GM19239 (cell line): ENCODE data around the gene FAM180A.

Experiments used
- DNase-seq: peaks from one replicate; pipeline ENCODE4 v3.0.0; 2011; ENCODE audit warnings: low spot score; ENCODE audit not compliant: insufficient read length
- FAIRE-seq: peaks from 2 replicates; lab custom pipeline; 2011; peaks lifted over from hg19 to GRCh38; lab: Jason Lieb, UNC

The FAM180A gene

GRCh38 chr7:135772639-135773222 lies 24.1 kb upstream of the FAM180A start:
- DNase-seq: no peak
- no peak for FAIRE-seq

- FAIRE-seq (no peak), DNase-seq (no peak)
Observed at GRCh38 chr7:135771961-135772638, 23.5 kb upstream of the FAM180A start.

GRCh38 chr7:135771051-135771450 lies 22.4 kb upstream of the FAM180A start:
- FAIRE-seq (no peak), DNase-seq (no peak)

GRCh38 chr7:135770139-135770710 lies 21.6 kb upstream of the FAM180A start:
- DNase-seq (no peak), FAIRE-seq (no peak)

GRCh38 chr7:135769005-135769802 lies 20.6 kb upstream of the FAM180A start:
- FAIRE-seq: no peak
- DNase-seq: no peak

GRCh38 chr7:135768467-135768866 lies 19.9 kb upstream of the FAM180A start:
- no peak for FAIRE-seq

GRCh38 chr7:135768064-135768463 lies 19.5 kb upstream of the FAM180A start:
- FAIRE-seq (no peak), DNase-seq (no peak)

More at GRCh38 chr7:135768467-135768866, 19.9 kb upstream of the FAM180A start:
- no peak for DNase-seq

GRCh38 chr7:135763261-135763660 lies 14.6 kb upstream of the FAM180A start:
- FAIRE-seq (no peak), DNase-seq (no peak)

GRCh38 chr7:135761751-135762488 lies 13.3 kb upstream of the FAM180A start:
- no peak for FAIRE-seq
- no peak for DNase-seq

GRCh38 chr7:135759532-135759931 lies 10.9 kb upstream of the FAM180A start:
- FAIRE-seq: no peak
- no peak for DNase-seq

GRCh38 chr7:135758531-135758932 lies 9.9 kb upstream of the FAM180A start:
- DNase-seq (no peak), FAIRE-seq (no peak)

GRCh38 chr7:135757719-135758411 lies 9.3 kb upstream of the FAM180A start:
- FAIRE-seq (no peak), DNase-seq (no peak)

GRCh38 chr7:135756191-135756590 lies 7.6 kb upstream of the FAM180A start:
- FAIRE-seq (no peak), DNase-seq (no peak)

GRCh38 chr7:135755351-135755753 lies 6.7 kb upstream of the FAM180A start:
- FAIRE-seq: no peak
- DNase-seq: no peak

GRCh38 chr7:135753616-135754413 lies 5.2 kb upstream of the FAM180A start:
- FAIRE-seq: no peak
- no peak for DNase-seq

- DNase-seq: no peak
- FAIRE-seq: no peak
Observed at GRCh38 chr7:135747366-135747765, 1.2 kb downstream of the FAM180A start.

- DNase-seq (no peak), FAIRE-seq (no peak)
Observed at GRCh38 chr7:135745703-135746312, 2.8 kb downstream of the FAM180A start.

- FAIRE-seq: no peak
Observed at GRCh38 chr7:135744938-135745702, 3.5 kb downstream of the FAM180A start.

More at GRCh38 chr7:135744938-135745702, 3.5 kb downstream of the FAM180A start:
- DNase-seq: no peak
